Measurements from ENCODE around the gene N4BP2.

GRCh38 chr4:40055511-40055862, 1.2 kb upstream of the N4BP2 start:
- no peak for TF ChIP-seq CTCF (IDR thresholded peaks at IDR 0.05)
- TF ChIP-seq, protein P1, sequence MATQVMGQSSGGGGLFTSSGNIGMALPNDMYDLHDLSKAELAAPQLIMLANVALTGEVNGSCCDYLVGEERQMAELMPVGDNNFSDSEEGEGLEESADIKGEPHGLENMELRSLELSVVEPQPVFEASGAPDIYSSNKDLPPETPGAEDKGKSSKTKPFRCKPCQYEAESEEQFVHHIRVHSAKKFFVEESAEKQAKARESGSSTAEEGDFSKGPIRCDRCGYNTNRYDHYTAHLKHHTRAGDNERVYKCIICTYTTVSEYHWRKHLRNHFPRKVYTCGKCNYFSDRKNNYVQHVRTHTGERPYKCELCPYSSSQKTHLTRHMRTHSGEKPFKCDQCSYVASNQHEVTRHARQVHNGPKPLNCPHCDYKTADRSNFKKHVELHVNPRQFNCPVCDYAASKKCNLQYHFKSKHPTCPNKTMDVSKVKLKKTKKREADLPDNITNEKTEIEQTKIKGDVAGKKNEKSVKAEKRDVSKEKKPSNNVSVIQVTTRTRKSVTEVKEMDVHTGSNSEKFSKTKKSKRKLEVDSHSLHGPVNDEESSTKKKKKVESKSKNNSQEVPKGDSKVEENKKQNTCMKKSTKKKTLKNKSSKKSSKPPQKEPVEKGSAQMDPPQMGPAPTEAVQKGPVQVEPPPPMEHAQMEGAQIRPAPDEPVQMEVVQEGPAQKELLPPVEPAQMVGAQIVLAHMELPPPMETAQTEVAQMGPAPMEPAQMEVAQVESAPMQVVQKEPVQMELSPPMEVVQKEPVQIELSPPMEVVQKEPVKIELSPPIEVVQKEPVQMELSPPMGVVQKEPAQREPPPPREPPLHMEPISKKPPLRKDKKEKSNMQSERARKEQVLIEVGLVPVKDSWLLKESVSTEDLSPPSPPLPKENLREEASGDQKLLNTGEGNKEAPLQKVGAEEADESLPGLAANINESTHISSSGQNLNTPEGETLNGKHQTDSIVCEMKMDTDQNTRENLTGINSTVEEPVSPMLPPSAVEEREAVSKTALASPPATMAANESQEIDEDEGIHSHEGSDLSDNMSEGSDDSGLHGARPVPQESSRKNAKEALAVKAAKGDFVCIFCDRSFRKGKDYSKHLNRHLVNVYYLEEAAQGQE (IDR thresholded peaks at IDR 0.05; ENCODE audit: insufficient read depth in 1 of 2, low read depth in 2 of 2, low read length in 1 of 2): no peak
- no peak for TF ChIP-seq TCF7L2 (IDR thresholded peaks at IDR 0.05; ENCODE audit: low read depth, low read length)
- no peak for TF ChIP-seq POLR2AphosphoS5 (IDR thresholded peaks at IDR 0.05; ENCODE audit: low read depth, low read length)
- no peak for TF ChIP-seq SIN3A (IDR thresholded peaks at IDR 0.05; ENCODE audit: borderline replicate concordance, insufficient read depth, low read depth, low read length)
